T follicular helper cell (primary cell): Measurements from ENCODE around the gene H2AZ2.
"Not testable (repeated sequence)": the region's sequence is repeated elsewhere in the genome, so short reads cannot be mapped to it uniquely, and the experiment has no call there.

ENCODE experiments used
- DNase-seq: peaks from one replicate; pipeline ENCODE4 v3.0.0-alpha.2; 2020; ENCODE audit warnings: low read depth

Gene H2AZ2

DNA sequence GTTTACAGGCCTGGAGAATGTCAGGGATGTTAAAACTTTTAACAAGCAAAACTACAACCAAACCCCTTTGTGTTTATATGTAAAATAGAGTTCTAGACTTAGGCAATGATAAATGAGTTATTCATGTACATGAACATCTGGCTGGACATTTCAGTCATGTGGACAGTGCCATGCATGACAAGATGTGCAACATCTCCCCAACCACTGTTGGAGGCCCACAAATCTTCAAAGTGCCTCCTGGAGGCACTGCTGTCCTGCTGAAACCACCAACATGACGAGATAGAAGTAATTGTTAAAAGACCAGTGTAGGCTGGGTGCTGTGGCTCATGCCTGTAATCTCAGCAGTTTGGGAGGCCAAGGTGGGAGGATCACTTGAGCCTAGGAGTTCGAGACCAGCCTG is 33.0 kb downstream of the H2AZ2 start:
- no peak for DNase-seq

DNA sequence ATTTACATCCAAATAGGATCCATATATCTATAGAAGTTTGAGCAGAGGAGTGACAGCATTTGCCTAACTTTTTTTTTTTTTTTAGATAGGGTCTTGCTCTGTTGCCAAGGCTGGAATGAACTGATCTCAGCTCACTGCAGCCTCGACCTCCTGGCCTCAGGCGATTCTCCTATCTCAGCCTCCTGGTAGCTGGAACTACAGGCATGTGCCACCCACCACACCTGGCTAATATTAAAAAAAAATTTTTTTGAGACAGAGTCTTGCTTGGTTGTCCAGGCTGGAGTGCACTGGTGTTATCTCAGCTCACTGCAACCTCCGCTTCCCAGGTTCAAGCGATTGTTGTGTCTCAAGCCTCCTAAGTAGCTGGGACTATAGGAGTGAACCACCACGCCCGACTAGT is 36.3 kb downstream of the H2AZ2 start:
- DNase-seq, result no peak

DNA sequence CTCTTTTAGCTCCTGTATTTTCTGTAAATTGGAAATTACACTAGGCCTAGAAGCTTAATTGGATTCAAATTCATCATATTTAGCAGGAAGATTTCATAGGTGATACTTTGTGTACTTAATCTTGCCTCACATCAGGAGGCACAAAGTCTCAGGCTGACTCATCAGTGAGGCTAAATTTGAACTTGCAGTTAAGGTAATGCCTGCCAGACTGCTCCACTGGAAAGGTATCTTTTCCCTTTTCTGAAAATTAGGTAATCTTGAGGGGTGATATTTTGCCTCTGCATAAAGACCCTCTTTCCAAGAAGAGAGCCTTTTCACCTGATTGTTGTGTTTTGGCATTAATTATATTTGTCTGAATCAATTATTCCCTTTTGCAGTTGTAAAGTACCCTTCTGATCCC is 36.8 kb downstream of the H2AZ2 start:
- DNase-seq, result no peak

DNA sequence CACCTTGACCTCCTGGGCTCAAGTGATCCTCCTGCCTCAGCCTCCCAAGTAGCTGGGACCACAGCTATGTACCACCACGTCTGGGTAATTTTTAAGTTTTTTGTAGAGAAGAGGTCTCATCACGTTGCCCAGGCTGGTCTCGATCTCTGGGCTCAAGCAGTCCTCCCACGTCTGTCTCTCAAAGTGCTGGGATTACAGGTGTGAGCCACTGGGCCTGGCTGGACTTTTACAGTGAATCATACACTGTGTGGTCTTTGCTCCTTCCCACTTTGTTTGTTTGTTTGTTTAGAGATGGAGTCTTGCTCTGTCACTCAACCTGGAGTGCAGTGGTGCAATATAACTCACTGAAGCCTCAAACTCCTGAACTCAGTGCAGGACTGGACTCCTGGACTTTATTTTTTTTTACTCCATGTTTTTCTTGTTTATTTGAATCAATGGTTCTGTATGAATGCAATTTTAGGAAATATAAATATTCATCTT is 38.9 kb downstream of the H2AZ2 start:
- DNase-seq, result no peak

DNA sequence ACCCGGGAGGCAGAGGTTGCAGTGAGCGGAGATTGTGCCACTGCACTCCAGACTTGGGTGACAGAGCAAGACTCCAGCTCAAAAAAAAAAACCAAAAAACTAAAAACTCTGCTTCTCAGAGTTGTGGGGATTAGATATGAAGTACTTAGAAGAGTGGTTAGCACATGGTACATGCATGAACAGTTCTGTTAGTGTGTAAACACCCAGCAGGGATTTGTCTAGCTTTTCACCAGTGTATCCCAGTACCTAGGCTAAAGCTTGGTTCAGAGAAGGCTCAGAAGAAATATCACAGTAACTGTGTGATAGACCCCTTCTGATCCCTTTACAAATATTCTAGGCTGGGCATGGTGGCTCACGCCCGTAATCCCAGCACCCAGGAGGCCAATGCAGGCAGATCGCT is 41.9 kb downstream of the H2AZ2 start:
- no peak for DNase-seq

DNA sequence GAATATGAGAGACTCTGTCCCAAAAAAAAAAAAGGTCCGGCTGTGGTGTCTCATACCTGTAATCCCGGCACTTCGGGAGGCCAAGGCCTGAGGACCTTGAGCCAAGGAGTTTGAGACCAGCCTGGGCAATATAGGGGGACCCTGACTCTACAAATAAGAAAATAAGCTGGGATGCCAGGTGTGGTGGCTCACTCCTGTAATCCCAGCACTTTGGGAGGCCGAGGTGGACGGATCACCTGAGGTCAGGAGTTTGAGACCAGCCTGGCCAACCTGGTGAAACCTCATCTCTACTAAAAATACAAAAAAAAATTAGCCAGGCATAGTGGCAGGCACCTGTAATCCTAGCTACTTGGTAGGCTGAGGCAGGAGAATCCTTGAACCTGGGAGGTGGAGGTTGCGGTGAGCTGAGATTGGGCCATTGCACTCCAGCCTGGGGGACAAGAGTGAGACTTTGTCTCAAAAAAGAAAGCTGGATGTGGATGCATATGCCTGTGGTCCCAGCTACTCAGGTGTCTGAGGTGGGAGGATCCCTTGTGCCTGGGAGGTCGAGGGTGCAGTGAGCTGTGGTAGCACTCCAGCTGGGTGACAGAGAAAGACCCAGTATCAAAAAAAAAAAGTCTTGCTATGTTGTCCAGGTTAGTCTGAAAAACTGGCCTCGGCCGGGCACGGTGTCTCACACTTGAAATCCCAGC is 43.9 kb downstream of the H2AZ2 start:
- not testable (repeated sequence) for DNase-seq

DNA sequence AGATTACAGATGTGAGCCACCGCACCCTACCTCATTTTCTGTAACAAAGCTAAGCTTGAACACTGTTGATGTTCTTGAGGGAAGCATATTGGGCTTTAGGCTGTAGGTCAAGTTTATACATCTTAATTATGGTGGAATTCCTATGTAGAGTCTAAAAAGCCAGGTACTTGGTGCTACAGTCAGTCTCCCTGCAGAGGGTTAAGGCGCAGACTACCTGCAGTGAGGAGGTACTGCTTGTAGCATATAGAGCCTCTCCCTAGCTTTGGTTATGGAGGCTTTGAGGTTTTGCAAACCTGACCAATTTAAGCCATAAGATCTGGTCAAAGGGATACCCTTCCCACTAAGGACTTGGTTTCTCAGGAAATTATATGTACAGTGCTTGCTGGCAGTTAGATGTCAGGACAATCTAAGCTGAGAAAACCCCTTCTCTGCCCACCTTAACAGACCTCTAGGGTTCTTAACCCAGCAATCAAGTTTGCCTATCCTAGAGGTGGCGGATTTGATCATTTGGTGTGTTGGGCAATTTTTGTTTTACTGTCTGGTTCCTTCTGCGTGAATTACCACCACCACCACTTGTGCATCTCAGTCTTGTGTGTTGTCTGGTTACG is 45.4 kb downstream of the H2AZ2 start:
- DNase-seq, result no peak

DNA sequence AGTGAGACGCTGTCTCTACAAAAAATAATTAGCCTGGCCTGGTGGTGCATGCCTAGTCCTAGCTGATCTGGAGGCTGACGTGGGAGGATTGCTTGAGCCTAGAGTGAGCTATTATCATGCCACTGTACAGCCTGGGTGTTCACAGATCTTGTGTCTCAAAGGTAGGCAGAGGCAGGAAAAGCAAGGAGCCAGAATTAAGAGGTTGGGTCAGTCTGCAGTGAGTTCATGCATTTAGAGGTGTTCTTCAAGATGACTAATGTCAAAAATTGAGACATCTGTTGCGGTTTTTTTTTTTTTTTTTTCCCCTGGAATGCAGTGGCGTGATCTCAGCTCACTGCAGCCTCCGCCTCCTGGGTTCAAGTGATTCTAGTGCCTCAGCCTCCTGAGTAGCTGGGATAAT is 46.0 kb downstream of the H2AZ2 start:
- no peak for DNase-seq

DNA sequence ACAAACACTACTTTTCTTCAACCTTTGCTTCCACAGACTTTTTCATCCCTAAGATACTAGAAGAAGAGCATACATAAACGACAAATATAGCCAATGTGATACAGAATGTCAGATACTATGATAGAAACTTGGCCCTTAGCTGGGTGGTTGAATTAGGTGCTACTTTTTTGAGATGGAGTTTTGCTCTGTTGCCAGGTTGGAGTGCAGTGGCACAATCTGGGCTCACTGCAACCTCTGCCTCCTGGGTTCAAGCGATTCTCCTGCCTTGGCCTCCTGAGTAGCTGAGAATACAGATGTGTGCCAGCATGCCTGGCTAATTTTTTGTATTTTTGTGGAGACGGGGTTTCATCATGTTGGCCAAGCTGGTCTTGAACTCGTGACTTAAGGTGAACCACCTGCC is 47.9 kb downstream of the H2AZ2 start:
- no peak for DNase-seq

DNA sequence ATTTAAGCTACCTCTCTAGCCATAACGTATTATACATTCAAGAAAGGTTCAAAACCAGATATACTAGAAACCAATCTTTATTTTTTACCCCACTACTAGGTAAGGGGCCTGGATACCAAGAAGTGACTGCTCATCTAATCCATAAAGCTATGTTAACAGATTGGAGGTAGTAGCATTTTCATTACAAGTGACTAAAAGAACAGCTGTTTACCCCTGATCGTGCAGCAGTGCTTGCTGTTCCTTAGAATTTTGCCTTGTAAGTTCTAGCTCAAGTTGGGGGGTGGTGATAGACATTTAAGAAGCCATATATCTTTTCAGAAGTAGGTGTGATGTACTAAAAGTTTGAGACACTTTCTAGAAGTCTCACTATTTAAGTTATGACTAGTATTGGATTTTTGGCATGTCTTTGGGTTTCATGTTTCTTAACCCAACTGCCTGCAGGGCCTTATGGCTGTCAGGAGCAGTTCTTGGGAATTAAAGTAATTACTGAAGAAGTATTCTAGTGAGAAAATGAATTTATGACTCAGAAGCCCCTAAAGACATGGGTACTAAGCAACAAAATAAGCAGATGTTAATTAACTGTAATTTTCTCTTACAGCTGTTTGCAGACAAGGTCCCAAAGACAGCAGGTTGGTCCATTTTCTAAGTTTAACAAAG is 49.1 kb downstream of the H2AZ2 start:
- no peak for DNase-seq

DNA sequence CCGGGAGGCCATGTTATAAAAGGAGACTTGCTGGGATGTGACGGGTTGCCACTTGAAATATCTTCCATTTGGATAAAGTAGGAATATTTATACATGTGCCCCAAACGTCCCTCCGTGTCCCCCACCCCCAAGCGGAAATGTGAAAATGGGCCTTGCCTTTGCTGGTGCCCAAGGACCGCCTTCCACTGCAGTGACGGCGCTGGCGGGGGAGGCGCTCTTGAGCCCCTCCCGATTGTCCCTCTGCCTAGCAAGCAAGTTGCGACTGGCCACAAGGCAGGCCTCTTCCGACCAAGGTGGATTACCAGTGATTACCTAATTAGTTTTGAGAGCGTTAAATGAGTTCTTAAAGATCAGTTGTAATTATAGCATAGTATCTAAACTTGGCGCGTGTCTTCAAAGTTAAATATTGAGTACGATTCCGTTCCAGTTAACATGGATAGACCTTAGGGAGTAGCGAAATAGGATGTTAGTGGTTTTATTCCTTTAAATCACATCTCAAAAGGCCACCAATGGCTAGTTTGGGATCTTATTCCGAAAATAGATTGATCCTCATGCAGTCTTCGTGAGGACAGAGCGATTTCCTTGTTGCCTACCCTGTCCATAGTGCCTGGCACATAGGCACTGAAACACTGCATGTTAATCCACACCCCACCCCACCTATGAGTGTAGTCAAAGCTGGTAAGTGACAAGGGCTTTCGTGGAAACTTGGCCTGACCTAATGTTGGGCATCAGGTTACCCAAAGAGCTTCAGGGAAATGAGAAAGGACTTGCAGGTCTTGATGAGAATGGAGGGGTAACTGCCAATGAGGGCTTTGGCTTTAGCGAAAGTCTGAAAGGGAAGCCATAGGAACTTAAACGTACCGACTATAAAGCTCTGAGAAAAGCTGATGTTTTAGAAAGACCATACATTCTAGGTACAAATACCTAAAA is 50.3 kb downstream of the H2AZ2 start:
- peak; percentile 77 for DNase-seq

DNA sequence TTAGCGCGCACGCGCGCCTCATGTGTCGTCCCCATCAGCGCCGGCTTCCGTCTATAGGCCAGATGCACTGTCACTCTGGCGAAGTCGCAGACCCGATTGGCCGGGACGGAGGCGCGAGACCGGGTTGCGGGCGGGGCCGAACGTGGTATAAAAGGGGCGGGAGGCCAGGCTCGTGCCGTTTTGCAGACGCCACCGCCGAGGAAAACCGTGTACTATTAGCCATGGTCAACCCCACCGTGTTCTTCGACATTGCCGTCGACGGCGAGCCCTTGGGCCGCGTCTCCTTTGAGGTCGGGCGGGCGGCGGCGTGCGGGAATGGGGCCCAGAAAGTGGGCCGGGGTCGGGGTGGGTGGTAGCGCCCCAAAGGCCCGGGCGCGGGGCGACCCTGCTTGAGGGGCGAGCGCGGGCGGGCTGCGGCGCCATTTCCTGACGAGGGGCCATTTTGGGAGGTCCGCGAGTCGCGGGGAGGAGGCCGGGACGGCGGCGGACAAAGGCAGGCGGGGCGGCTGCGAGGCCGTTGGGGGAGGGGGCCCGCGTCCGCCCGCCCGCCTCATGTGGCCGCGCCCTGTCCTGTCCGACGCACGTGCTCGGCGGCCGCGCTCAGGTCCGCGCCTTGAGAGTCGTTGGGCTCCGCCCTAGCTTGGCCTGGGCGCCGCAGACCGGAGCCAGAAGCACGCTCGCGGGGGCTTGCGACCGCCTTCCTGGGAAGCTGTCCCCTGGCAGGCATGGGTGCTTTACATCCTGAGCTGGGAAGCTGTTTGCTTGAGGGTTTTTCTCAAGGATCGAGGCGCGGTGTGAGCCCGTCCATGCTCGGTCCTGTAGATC is 51.2 kb downstream of the H2AZ2 start, which contains the start of gene PPIA:
Gene PPIA, plus strand, starts transcription at position 178 of the 825 bp plus-strand sequence. Its CDS starts 44 bp downstream, at position 222.
- DNase-seq, result peak; percentile 98

DNA sequence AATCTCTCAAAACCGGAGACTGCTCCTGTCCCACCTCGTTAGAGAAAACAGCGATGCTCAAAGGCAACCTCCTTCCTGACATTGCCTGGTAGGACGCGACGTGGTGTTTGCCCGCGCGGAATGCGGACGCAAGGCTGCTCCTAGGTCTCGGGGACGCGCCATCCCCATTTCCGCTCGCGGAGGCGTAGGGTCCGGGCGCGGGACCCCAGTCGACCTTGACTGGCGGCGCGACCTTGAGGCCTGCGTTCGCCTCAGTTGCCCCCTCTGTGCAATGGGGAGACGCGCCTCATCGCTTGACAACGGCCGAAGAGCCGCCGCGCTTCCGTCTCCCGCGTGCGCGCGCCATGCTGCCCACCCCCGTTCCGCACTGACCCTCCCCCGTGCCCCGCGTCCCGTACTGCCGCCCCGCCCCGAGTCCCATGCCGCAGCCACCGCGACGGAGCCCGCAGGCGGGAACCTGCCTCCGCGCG is 51.8 kb downstream of the H2AZ2 start:
- DNase-seq, result no peak

DNA sequence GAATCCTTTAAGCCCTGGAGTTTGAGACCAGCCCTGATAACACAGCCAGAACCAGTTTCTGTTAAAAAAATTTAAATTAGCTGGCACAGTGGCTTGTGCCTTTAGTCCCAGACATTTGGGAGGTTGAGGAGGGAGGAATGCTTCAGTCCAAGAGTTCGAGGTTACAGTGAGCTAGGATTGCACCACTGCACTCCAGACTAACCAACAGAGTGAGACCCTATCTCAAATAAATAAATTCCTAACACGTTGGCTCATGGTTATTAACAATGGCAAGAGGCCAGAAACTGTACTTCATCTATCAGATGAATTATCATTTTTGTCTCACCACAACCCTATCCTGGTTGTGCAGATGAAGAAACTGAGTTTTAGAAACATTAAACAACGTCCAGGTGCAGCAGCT is 53.6 kb downstream of the H2AZ2 start:
- no peak for DNase-seq

DNA sequence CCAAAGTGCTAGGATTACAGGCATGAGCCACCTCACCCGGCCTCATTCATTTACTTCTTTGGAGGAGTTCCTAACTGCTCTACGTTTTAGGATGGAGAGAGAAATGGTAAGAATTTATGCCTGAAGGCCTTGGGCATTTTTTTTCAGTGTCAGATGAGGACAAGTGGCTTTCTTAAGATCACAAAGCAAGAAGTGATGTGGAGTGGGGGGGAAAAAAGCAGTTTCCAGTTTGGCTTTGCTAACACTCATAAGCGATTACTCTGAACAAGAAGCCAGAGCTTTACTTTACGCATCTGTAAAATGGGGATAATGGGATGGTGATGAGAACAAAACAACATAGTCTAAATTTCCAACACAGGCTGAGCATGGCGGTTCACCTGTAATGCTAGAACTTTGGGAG is 54.0 kb downstream of the H2AZ2 start:
- DNase-seq, result no peak

DNA sequence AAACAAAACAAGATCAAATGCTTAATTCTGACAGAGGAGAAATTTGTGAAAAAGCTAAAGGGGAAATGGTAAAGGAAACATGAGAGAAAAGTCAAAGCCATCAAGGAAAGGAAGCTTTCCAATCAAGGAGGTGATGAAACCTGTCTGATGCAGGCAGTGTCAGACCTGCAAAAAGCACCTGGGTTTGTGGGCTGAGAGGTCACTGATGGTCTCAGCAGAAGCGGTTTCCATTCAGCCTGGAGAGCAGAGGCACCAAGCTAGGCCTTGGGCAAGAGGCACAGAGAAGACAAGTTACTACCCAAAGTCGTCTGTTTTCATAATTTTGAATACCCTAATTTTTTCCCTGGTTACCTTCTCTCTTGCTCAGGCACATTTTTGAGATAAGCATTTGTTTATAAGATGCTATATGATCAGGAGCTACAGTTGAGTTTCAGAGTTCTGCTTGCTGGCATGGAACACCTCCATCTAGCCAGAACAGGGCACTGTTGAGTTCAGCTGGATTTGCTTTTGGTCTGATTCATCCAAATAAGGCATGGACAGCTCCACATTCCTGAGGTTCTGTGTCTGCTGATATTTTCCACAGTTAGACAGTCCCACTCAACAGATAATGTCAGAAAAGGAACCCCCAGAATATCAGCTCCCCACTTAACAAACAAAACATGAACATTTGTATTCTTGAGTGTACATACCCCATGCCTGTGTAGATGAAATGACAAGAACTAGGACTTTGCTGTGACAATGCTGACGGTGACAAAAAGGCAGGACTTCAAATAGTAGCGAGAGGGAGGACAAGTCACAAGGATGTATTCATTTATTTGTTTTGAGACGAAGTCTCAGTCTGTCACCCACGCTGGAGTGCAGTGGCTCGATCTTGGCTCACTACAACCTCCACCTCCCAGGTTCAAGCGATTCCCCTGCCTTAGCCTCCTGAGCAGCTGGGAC is 56.3 kb downstream of the H2AZ2 start:
- no peak for DNase-seq

DNA sequence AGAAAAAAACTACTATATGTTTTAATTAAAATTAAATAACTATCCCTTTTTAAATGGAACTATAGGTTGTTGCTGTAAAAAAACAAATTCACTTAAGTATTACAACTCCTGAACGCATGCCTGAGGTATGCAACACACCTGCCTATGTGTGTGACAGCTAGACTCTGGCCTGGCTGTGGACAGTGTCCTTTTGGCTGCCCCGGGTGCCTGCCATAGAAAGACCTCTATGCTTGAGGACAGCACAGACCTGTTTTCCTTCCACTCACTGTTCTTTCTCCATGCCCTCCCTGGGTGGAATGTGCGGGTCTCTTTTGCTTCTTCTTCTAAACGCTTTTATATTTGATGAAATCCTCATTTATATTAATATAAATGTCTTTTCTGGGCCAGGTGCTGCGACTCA is 57.9 kb downstream of the H2AZ2 start:
- no peak for DNase-seq

DNA sequence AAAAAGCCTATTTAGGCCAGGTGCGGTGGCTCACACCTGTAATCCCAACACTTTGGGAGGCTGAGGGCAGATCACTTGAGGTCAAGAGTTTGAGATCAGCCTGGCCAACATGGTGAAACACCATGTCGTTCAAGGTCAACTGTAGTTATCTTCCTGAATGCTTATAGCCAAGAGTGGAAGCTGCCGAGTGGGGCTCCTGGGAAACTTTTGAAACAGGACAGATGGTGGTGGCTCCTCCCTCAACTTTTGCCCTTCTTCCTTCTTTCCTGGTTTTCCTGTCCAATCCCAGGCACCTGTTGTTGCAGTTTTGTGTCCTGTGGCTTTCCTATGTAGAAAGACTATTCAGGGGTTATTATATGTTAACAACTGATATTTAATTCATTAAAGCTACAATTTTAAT is 60.1 kb downstream of the H2AZ2 start:
- no peak for DNase-seq

DNA sequence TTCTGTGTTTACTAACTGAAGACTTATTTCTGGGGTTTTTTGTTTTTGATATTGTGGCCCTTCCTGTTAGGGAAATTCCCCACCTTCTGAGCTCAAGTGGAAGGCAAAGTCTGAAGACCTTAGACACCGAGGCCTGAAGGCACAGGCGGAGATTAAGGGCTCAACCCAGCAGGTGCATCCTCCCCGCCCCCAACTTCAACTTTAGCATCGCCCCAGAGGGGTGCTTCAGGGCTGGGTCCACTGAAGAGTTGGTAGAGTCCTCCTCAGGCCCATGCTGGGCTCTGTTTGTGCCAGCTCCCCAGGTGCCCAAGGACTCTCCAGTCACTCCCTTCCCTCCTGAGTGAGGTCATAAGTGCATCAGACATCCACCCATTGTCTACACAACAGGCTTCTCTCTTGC is 60.8 kb downstream of the H2AZ2 start:
- DNase-seq, result no peak

DNA sequence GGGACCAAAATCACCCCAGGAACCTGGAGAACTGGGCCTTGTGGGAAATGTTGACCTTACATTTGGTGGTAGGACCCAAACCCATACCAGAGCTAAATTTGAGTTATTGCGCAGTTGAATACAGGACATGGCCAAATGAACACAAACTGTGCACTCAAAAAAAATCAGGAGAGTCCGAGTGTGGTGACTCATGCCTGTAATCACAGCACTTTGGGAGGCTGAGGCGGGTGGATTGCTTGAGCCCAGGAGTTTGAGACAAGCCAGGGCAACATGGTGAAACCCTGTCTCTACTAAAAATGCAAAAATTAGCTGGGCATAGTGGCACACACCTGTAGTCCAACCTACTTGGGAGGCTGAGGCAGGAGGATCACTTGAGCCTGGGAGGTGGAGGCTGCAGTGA is 62.7 kb downstream of the H2AZ2 start:
- DNase-seq, result not testable (repeated sequence)
